SK-N-MC (cell line): ENCODE measurements around the gene HBEGF.

Experiments
- EZH2 ChIP-seq: fragments of 200-600 bp; sonication (generic); IDR thresholded peaks from one replicate; pipeline ENCODE4 v1.6.1; 2017; ENCODE audit warnings: antibody characterized with exemption
- POLR2AphosphoS5 ChIP-seq: IDR thresholded peaks from 2 replicates; pipeline ENCODE4 v1.6.1; 2012; ENCODE audit warnings: mild to moderate bottlenecking, low read depth, low read length, borderline replicate concordance

DNA sequence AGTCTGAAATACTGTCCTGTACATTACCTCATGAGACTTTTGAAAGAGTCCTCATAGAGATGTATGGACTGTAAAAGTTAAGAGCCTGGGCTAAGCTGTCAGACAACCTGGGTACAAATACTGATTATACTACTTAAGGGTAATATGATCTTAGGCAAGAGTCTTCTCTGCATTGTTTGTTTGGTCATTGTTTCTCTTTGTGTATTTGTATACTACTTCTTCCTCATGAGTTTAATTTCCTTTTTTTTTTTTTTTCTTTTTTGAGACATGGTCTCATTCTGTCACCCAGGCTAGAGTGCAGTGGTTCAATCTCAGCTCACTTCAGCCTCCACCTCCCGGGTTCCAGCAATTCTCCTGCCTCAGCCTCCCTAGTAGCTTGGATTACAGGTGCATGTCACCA lies 40.9 kb downstream of the HBEGF start:
- TF ChIP-seq POLR2AphosphoS5 (no peak), EZH2 (no peak)
